GM19328 (cell line): ENCODE data around the gene HOXD10.

Experiments
- ATAC-seq: cut with Tn5 transposase; IDR thresholded peaks from one replicate; pipeline ENCODE4 v1.9.1; 2021; ENCODE audit warnings: mild to moderate bottlenecking, moderate library complexity; ENCODE audit not compliant: unreplicated experiment

The HOXD10 gene

DNA sequence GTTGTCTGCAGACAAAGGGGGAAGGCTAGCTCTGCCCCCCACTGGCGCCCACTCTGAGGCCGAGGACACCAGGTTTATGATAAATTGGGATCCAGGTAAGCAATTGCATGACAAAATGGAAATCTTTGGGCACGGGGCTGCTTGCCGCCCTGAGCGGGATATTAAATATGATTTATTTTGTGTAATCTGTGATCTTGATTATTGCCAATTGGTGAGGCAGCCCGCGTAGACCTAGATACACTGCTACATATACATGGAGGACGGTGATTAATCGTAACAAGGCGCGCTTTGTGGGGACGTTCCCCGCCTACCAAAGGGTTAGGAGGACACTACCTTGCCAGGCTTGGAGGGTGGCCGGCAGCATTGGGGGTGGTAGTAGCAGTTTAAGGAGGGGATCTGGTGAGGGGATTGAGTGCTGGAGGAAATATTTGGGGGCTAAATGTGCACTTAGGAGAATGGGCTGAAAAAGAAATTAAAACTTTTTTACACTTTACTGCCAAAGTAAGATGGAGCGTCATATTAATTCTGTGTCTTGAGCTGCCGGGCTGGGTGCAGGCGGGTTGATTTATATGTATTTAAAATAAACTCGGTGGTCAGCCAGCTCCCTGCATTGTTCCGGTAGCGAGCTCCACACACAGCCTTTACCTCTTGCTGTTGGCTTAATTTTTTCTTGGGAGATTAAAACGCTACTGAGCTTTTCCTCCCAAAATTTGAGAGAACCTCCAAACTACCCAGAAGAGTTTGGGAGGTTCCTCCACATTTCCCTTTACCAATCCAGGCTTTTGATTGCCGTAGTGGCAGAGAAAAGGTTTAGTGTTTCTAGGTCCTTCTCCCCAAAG lies 44.6 kb downstream of the HOXD10 start:
- ATAC-seq: no peak

DNA sequence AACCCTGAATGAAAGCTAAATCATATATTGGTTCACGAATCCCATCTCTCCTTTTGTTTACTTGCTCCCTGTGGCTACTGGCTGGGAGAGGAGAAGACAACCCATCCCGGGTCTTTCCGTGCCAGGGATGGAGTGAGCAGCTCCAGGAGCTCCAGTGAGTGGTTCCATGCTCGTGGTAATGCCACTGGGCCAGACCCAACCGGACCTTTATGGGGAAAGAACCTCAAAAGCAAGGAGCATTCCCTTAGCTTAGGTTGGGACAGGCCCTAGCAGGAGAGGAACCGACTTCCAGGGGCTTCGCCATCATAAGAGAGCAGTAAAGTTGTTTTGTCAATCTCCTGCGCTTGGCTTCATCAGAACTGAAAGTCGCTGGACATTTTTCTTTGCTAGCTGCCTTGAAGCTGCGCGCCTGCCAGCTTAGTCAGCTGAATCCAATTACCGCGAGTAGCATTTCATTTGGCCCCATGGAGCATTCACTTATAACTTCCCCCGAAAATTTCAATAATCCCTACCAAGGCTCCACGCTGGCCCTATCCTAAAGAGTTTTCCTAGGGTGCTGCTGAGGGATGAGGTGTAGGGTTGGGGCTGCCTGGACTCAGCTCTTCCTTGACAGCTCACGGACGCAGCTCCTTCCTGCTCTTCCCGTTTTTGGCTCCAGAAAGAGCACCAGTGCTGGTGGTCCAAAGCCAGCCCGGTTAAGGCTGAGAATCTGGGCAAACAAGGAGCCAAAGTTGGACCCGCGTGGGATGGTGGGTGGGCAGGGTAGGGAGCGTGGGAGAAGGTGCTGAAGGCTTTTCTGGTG lies 45.4 kb downstream of the HOXD10 start:
- no peak for ATAC-seq

DNA sequence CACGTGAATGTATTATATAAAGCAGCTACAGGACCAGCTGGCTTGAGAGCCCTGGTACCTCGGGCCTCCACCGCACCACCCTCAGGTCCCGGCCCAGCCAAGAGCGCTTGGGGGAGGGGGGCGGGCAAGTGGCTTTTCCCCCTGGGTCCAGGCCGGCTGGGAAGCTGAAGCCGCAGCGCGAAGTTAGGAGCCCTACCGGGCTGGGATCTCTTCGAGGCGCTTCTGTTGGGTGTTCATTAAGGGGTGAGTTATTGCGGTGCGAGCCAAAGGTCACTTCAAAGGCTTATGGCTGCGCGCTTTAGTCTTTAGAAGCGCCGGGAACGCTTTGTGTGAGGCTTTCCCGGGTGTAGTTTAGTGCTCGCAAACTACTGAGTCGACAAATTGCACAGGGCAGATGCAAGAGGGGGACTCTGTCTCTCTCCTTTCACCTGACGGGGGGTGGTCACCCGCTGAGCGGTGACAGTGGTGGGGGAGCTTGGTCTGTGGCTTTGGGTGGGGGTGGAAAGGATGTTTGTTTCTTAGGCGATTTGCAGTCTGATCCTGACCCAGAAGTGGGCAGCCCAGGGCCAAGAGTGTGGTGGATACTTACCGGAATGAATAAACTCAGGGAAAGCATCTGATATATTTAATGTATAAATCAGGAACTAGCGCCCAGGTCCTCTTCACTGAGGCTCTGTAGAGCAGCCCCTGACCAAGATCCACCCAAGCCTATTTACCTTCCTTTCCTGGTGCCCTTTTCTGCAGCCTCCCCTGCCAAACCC lies 46.5 kb downstream of the HOXD10 start:
- ATAC-seq: no peak

DNA sequence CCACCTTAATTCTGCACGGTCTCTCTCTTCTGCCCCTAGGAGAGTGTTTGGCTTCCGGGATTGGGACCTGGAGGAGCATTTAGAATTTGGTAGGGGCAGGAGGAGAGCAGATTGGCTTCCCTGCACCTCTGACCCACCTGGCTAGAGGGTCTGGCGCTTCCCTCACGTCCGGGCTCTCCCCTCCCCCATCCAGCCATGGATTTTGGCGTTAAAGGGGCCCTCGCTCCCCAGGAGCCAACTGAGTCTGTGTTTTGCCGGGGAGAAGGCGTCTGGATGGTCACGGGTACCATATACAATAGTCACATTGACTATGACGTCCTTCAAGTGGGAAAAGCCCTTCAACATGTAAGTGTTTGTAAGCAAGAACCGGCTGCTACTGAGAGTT lies 47.1 kb downstream of the HOXD10 start:
- no peak for ATAC-seq

DNA sequence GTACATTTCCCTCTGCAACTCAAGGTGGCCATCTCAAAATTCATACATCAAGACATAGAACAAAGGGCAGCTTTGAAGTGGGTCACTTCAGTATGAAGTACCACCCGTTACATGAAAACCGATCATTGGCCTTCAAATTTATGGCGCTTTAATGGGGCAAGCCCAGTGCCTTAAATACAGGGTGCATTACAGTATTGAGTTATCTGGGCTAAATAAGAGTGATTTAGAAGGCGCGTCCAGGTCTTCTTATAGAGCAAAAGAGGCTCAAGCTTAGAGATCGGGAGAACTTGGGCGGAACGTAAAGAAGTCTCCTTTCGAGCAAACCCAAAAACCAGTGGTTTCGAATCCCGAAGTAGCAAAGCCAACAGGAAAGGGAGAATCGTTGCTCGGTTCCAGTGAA lies 47.6 kb downstream of the HOXD10 start:
- ATAC-seq: no peak

DNA sequence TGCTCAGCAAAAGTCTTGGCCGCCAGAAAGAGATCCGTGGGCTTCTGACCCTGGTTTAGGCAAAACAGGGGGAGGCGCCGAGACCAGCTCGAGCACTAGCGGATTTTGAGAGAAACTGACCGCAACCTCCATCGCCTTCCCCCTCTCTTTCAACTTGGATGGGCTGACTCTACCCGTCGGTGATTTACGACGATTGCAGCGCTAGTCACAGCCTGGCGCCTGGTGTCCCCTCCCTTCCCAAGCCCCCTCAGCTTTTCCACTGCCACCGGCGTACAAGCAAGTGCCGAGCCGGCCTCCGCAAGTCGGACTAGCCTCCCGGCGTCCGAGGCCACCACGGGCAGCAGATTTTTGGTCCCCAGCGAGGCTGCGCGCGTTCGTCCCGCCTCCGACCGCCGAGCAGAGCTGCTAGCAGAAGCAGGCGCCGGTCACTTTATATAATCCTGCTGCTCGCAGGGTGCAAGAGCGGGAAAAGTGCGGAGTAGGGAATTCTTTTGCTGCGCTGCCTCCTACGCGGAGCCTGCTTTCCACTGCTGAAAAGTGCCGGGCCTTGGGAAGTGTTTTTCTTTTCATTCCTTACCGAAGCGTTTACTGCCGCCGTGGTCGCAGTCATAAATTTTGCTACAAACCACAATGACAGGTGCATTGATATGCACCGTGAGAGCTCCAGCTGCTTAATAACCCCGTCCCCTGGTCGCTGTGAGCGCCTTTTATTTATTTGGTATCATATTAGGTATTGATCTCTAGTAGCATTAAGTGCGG lies 48.2 kb downstream of the HOXD10 start:
- no peak for ATAC-seq

DNA sequence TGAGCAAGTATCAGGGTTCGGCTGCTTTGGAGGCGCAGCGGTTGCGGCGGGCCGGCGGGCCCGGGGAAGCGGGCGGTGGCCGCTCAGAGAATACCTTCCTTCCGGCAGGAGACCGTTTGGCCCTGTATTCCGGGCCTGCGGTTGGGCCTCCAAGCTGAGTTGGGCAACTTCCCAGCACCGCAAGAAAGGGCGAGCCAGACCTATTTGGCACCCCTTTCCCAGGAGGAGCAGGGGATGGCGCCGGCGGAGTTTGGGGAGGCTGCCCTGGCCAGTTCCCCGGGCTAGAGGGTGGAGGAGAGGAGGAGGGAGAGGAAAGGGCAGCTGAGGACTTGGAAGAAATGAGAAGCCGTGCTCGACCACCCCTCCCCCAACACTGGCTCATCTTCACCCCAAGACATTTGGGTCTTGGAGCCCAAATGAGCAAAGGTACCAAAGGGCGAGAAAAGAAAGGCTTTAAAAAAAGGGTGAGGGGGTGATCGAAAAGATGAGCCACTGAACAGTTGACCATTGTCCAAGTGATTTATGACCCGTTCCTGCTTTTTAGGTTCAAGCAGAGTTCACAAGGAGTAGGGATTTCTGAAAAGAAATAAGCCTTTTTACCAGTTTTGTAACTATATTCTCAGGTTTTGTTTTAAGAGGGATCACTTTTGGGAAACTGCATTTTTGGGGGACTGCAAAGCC lies 48.9 kb downstream of the HOXD10 start:
- no peak for ATAC-seq

DNA sequence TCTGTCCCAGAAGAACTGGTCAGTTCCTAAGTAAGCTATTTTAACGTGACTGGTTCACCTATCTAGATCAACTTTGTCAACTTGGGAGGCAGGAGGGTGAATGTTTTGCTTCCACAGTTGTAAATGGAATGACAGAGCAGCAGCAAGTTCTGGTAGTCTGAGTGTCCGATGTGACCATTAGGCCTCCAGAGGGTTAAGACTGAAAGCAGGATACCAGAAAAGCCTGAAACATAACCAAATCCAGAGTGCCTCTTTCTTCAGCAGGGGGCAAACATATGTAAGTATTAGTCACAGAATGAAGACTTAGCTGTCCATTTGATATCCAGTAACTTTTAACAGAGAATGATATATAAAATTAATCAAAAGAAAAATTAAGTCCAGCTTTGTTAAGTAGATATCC lies 49.7 kb downstream of the HOXD10 start:
- ATAC-seq: no peak

DNA sequence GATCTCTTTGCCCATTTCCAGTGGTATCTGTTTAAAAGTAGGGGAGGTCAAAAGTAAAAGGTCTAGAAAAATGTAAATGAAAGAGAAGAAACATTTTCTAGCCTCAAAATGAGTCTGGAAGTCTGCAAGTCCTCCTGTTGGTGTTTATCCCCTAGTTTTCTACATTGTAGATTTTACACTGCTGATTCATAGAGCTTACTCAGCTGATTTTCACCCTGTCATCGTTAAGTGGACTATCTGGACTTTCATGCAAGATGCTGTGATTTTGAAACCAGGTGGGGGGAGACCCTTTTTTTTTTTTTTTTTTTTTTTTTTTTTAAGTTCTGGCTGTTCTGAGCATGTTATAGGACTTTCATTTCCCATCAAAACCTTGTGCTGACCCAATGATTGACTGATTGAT lies 50.8 kb downstream of the HOXD10 start:
- no peak for ATAC-seq

DNA sequence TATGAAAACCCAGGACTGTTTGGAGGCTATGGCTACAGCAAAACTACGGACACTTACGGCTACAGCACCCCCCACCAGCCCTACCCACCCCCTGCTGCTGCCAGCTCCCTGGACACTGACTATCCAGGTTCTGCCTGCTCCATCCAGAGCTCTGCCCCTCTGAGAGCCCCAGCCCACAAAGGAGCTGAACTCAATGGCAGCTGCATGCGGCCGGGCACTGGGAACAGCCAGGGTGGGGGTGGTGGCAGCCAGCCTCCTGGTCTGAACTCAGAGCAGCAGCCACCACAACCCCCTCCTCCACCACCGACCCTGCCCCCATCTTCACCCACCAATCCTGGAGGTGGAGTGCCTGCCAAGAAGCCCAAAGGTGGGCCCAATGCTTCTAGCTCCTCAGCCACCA lies 52.6 kb downstream of the HOXD10 start:
- no peak for ATAC-seq
